ENCODE measurements around the gene ACVR1B. TPM values are rescaled to one million over a fixed set of nuclear protein-coding genes. Genes with fewer than 3 reads are reported as not detected.

ACVR1B gene
- total and polyA plus RNA-seq, 2 experiments from 2014 or later = 2.4 to 7.5 TPM

GRCh38 chr12:51923506-51924365 lies 27.8 kb upstream of the ACVR1B start:
- Histone ChIP-seq H3K4me3 (peak overlapping the region; percentile 47), H4K20me1 (replicated peaks; ENCODE audit: insufficient read depth) (no peaks in the 10 kb centered on the region), H2AFZ (peak overlapping the region; percentile 99), H3K4me1 (ENCODE audit: insufficient read depth) (peaks cover 9% of the 10 kb centered on the region; the same call in 1 of the 2 replicates), H3K4me2 (peak overlapping the region; percentile 76), H3K27ac (ENCODE audit: low read depth) (no peak overlapping the region), H3K9me2 (ENCODE audit: insufficient read depth) (no peaks in the 10 kb centered on the region), H3F3A (replicated peaks; ENCODE audit: low read depth) (no peaks in the 10 kb centered on the region), H3K36me3 (ENCODE audit: insufficient read depth) (no peaks in the 10 kb centered on the region; the same call in 1 of the 2 replicates), H3K27me3 (ENCODE audit: insufficient read depth) (peaks cover 14% of the 10 kb centered on the region), H3K79me2 (replicated peaks; ENCODE audit: insufficient read depth) (no peaks in the 10 kb centered on the region)
- Mint-ChIP-seq H3K4me1 (peaks cover 27% of the 10 kb centered on the region), H3K36me3 (ENCODE audit: low read depth) (no peaks in the 10 kb centered on the region), H3K27ac (no peak overlapping the region), H3K4me3 (peak overlapping the region; percentile 58; the same call in 2 of the 3 replicates), H3K9me3 (no peaks in the 10 kb centered on the region), H3K27me3 (ENCODE audit: insufficient read depth, low read depth, poor library complexity) (peaks cover 13% of the 10 kb centered on the region)
- DNase-seq (ENCODE audit: low spot score) (peak; percentile 82), ATAC-seq (peak; percentile 87)
- TF ChIP-seq REST (IDR thresholded peaks at IDR 0.05; ENCODE audit: unreplicated experiment) (no peak), POLR2AphosphoS5 (IDR thresholded peaks at IDR 0.05; ENCODE audit: low read depth) (no peak), EZH2phosphoT487 (IDR thresholded peaks at IDR 0.05; ENCODE audit: unreplicated experiment) (no peak), STAT1 (IDR thresholded peaks at IDR 0.05; ENCODE audit: unreplicated experiment) (no peak), ZNF331 (CRISPR knock-in tag; IDR thresholded peaks at IDR 0.05; ENCODE audit: low read depth) (no peak), ZNF462 (CRISPR knock-in tag; IDR thresholded peaks at IDR 0.05) (no peak), JUNB (IDR thresholded peaks at IDR 0.05; ENCODE audit: unreplicated experiment) (no peak), CTCF (conservative IDR thresholded peaks at IDR 0.05; ENCODE audit: low read depth in 2 of 2) (peak; percentile 83 to 92)
- TF ChIP-seq, protein P1, sequence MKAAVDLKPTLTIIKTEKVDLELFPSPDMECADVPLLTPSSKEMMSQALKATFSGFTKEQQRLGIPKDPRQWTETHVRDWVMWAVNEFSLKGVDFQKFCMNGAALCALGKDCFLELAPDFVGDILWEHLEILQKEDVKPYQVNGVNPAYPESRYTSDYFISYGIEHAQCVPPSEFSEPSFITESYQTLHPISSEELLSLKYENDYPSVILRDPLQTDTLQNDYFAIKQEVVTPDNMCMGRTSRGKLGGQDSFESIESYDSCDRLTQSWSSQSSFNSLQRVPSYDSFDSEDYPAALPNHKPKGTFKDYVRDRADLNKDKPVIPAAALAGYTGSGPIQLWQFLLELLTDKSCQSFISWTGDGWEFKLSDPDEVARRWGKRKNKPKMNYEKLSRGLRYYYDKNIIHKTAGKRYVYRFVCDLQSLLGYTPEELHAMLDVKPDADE (IDR thresholded peaks at IDR 0.05) = no peak

Measured in GM23338 (cell line).